Activated CD4-positive, alpha-beta T cell treated with anti-CD3 and anti-CD28 coated beads for 48 hours (primary cell): ENCODE results near the gene GSTCD.

Source experiments
- DNase-seq: peaks from one replicate; pipeline ENCODE4 v3.0.0-alpha.2; 2020

GSTCD gene

GRCh38 chr4:105894660-105895582, 186.3 kb downstream of the GSTCD start, which contains the start of gene NPNT:
Gene NPNT (plus strand): TSS chr4:105895471. CDS start chr4:105895653, 182 bp downstream.
- no peak for DNase-seq

- DNase-seq = peak; percentile 20
Measured at GRCh38 chr4:105895583-105896460, 187.2 kb downstream of the GSTCD start.

- no peak for DNase-seq
Measured at GRCh38 chr4:105896461-105896942, 187.9 kb downstream of the GSTCD start.
